HCT116 (cell line): ENCODE data around the gene AACS.

Experiments
- CEBPB ChIP-seq: IDR thresholded peaks from 2 replicates; pipeline ENCODE4 v1.6.1; 2012; ENCODE audit warnings: low read depth
- EZH2phosphoT487 ChIP-seq: fragments of 200-600 bp; IDR thresholded peaks from 2 replicates; pipeline ENCODE4 v1.6.1; 2018; ENCODE audit warnings: antibody characterized with exemption, borderline replicate concordance
- JUND ChIP-seq: IDR thresholded peaks from 2 replicates; pipeline ENCODE4 v1.6.1; 2012
- MAX ChIP-seq: IDR thresholded peaks from 2 replicates; pipeline ENCODE4 v1.6.1; 2012
- POLR2A ChIP-seq: IDR thresholded peaks from 2 replicates; pipeline ENCODE4 v1.7.0; 2011; ENCODE audit warnings: borderline replicate concordance; ENCODE audit not compliant: insufficient read depth, insufficient read length; ENCODE audit errors: extremely low read depth
- POLR2AphosphoS5 ChIP-seq: IDR thresholded peaks from 2 replicates; pipeline ENCODE4 v1.6.1; 2011; ENCODE audit warnings: mild to moderate bottlenecking, low read depth, low read length, moderate library complexity
- RAD21 ChIP-seq: IDR thresholded peaks from 2 replicates; pipeline ENCODE4 v1.6.1; 2012; ENCODE audit warnings: low read depth, mild to moderate bottlenecking
- ZFX ChIP-seq: fragments of 450-650 bp; IDR thresholded peaks from 2 replicates; pipeline ENCODE4 v1.6.1; 2017
- ZNF274 ChIP-seq: fragments of 200-500 bp; sonication (Bioruptor generic); IDR thresholded peaks from 2 replicates; pipeline ENCODE4 v1.6.1; 2014; ENCODE audit warnings: mild to moderate bottlenecking, low read depth, low read length, inconsistent platforms
- TF ChIP-seq, protein P1 (sequence below), 3 experiments: fragments of 200-600 bp in 1 of 3; sonication (generic) in 1 of 3; IDR thresholded peaks in 2 of 3; conservative IDR thresholded peaks in 1 of 3; 2 replicates each; pipeline ENCODE4 v1.5.1; 2012 to 2017; ENCODE audit warnings: low read depth in 2 of 3, low read length in 2 of 3, antibody characterized with exemption in 1 of 3, borderline replicate concordance in 1 of 3, control low read depth in 1 of 3, mild to moderate bottlenecking in 1 of 3, mixed read lengths in 1 of 3, mixed run types in 1 of 3, moderate library complexity in 1 of 3; ENCODE audit not compliant: insufficient read depth in 1 of 3
- TF ChIP-seq, protein P2 (sequence below): IDR thresholded peaks from 2 replicates; pipeline ENCODE4 v1.6.1; 2012
- TF ChIP-seq, protein P3 (sequence below): IDR thresholded peaks from 2 replicates; pipeline ENCODE4 v1.6.1; 2011; ENCODE audit warnings: mild to moderate bottlenecking, low read length, moderate library complexity; ENCODE audit not compliant: insufficient replicate concordance; ENCODE audit errors: extremely low read depth

DNA sequence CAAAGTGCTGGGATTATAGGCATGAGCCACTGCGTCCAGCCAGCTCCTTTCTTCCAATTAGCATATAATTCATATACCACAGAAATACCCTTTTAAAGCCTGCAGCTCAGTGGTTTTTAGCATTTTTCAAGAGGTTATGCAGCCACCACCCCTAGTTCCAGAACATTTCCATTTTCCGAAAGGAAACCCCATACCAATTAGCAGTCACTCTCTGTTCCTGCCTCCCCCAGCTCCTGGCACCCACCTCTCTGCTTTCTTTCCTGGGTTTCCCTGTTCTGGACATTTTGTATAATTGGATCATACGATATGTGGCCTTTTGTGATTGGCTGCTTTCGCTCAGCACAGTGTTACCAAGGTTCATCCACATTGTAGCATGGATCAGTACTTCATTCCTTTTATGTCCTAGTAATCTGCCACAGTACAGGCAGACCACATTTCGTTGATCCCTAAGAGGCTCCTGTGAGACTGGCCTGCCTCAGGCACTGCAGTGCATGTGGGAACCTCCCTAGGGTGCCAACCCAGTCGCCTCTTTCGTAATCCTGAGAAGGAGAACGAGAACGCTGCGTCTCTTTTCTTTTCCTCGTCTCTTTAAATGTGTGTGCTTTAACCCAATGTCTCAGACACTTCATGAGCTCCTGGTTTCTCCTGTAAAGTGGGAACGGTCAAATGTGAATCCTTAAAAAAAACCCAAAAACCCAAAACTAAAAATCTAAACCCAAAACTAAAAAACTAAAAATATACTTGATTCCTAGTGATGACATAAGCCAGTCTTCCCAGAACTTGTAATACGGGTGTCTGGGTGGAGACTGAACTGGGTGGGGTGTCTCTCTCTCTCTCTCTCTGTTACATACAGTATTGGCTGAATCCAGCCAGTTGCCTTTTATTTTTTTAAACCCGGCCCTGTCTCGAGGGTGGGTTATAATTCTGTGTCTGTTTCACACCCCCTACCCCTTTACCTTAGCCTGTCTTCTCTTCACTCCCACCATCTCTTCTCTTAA lies 14.7 kb downstream of the AACS start:
- TF ChIP-seq, protein P1, sequence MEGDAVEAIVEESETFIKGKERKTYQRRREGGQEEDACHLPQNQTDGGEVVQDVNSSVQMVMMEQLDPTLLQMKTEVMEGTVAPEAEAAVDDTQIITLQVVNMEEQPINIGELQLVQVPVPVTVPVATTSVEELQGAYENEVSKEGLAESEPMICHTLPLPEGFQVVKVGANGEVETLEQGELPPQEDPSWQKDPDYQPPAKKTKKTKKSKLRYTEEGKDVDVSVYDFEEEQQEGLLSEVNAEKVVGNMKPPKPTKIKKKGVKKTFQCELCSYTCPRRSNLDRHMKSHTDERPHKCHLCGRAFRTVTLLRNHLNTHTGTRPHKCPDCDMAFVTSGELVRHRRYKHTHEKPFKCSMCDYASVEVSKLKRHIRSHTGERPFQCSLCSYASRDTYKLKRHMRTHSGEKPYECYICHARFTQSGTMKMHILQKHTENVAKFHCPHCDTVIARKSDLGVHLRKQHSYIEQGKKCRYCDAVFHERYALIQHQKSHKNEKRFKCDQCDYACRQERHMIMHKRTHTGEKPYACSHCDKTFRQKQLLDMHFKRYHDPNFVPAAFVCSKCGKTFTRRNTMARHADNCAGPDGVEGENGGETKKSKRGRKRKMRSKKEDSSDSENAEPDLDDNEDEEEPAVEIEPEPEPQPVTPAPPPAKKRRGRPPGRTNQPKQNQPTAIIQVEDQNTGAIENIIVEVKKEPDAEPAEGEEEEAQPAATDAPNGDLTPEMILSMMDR (IDR thresholded peaks at IDR 0.05 in 2 of 3, conservative IDR thresholded peaks at IDR 0.05 in 1 of 3; ENCODE audit: borderline replicate concordance in 1 of 3, insufficient read depth in 1 of 3, low read depth in 2 of 3, low read length in 2 of 3), result no peak
- TF ChIP-seq MAX (no peak), POLR2A (no peak), EZH2phosphoT487 (no peak), RAD21 (no peak), ZNF274 (no peak), POLR2AphosphoS5 (no peak), ZFX (no peak), JUND (no peak), CEBPB (no peak)
- TF ChIP-seq, protein P2, sequence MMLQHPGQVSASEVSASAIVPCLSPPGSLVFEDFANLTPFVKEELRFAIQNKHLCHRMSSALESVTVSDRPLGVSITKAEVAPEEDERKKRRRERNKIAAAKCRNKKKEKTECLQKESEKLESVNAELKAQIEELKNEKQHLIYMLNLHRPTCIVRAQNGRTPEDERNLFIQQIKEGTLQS, result no peak
- TF ChIP-seq, protein P3, sequence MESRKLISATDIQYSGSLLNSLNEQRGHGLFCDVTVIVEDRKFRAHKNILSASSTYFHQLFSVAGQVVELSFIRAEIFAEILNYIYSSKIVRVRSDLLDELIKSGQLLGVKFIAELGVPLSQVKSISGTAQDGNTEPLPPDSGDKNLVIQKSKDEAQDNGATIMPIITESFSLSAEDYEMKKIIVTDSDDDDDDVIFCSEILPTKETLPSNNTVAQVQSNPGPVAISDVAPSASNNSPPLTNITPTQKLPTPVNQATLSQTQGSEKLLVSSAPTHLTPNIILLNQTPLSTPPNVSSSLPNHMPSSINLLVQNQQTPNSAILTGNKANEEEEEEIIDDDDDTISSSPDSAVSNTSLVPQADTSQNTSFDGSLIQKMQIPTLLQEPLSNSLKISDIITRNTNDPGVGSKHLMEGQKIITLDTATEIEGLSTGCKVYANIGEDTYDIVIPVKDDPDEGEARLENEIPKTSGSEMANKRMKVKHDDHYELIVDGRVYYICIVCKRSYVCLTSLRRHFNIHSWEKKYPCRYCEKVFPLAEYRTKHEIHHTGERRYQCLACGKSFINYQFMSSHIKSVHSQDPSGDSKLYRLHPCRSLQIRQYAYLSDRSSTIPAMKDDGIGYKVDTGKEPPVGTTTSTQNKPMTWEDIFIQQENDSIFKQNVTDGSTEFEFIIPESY, result no peak
